ENCODE results near the gene PLXNA4.

GRCh38 chr7:132117636-132118035 is 458.6 kb downstream of the PLXNA4 start:
- TF ChIP-seq CTCF (IDR thresholded peaks at IDR 0.05; ENCODE audit: low read depth, low read length, missing input control) (no peak), TAF1 (conservative IDR thresholded peaks at IDR 0.05) (no peak), REST (IDR thresholded peaks at IDR 0.05) (no peak), RAD21 (IDR thresholded peaks at IDR 0.05) (no peak)
